Vagina (tissue), 2 donors: Measurements from ENCODE around the gene ZMYND8.

Experiments
- POLR2A ChIP-seq, 2 donors: fragments of 450-650 bp; IDR thresholded peaks; one replicate each; pipeline ENCODE4 v1.6.1; 2017; ENCODE audit warnings: antibody characterized with exemption in 2 of 2, mild to moderate bottlenecking in 2 of 2, moderate library complexity in 2 of 2
- POLR2AphosphoS5 ChIP-seq, 2 donors: sonication (generic); formaldehyde crosslinking; IDR thresholded peaks; one replicate each; pipeline ENCODE4 v1.9.0; 2017; ENCODE audit warnings: antibody characterized with exemption in 2 of 2, mild to moderate bottlenecking in 2 of 2, low read depth in 1 of 2; ENCODE audit not compliant: insufficient read depth in 1 of 2
- TF ChIP-seq, protein P1 (sequence below), 3 experiments: fragments of 450-650 bp in 2 of 3; fragments of 200-600 bp in 1 of 3; sonication (generic) in 1 of 3; IDR thresholded peaks; one replicate each; pipeline ENCODE4 v1.5.1; 2017 to 2019; ENCODE audit warnings: antibody characterized with exemption in 3 of 3, mild to moderate bottlenecking in 2 of 3, moderate library complexity in 2 of 3

DNA sequence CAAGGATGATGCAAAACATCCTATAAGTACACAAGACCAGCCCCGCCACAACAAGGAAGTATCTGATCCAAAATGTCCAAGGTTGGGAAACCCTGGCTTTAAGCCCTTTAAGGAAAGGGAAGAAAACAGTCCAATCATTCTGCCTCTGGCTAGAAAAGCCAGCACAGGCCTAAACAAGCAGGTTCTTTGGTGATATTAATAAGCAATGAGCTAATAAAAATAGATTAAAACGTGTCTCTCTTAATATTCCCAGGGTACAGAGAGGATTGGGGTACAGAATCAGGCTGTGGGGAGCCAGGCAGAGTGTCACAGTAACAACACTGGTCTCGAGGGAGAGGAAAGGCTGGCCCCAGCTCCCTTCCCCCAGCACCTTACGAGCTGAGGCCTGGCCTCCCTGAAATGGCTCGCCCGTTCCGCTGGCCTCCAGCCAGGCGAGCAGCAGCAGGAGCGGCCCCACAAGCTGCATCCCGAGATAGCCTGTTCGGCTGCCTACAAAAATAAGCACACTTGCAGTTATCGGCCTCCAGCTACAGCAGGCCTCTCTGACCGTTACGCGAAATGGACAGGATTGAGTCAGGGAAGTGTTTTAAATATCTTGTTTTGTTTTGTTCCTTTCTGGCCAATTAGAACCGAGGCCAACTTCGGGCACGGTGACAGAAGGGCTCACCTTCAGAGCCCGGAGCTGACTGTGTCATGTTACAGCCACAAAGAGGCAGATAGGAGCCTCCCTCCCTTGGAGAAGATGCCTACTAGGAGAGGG lies 4.0 kb upstream of the ZMYND8 start:
- TF ChIP-seq POLR2A (IDR thresholded peaks at IDR 0.05): peak in 1 of 2 donors; percentile 38
- TF ChIP-seq, protein P1, sequence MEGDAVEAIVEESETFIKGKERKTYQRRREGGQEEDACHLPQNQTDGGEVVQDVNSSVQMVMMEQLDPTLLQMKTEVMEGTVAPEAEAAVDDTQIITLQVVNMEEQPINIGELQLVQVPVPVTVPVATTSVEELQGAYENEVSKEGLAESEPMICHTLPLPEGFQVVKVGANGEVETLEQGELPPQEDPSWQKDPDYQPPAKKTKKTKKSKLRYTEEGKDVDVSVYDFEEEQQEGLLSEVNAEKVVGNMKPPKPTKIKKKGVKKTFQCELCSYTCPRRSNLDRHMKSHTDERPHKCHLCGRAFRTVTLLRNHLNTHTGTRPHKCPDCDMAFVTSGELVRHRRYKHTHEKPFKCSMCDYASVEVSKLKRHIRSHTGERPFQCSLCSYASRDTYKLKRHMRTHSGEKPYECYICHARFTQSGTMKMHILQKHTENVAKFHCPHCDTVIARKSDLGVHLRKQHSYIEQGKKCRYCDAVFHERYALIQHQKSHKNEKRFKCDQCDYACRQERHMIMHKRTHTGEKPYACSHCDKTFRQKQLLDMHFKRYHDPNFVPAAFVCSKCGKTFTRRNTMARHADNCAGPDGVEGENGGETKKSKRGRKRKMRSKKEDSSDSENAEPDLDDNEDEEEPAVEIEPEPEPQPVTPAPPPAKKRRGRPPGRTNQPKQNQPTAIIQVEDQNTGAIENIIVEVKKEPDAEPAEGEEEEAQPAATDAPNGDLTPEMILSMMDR (IDR thresholded peaks at IDR 0.05): no peak
- TF ChIP-seq POLR2AphosphoS5 (IDR thresholded peaks at IDR 0.05; ENCODE audit: insufficient read depth in 1 of 2, low read depth in 1 of 2): peak; percentile 83 to 95
